HCT116 (cell line): Measurements from ENCODE around the gene LUM. TPM values are rescaled to one million over a fixed set of nuclear protein-coding genes. Genes with fewer than 3 reads are reported as not detected.

Source experiments
- ATAC-seq: fragments of 200-7000 bp; cut with Tn5 transposase; 2 replicates; pipeline ENCODE4 v1.9.1; 2020; ENCODE audit warnings: mild to moderate bottlenecking, moderate library complexity
- BruUV-seq: library from RNA; stranded (reverse); fragments of 400-500 nt; replicated peaks from 2 replicates; lab custom pipeline; 2021; lab: Mats Ljungman, UMichigan
- CTCF ChIA-PET: fragments of 300-600 bp; sonication (Branson Sonifier 250); formaldehyde crosslinking; loops from one replicate; lab custom pipeline; 2021; ENCODE audit warnings: antibody characterized with exemption; lab: Charles Lee
- POLR2A ChIA-PET: fragments of 300-600, 350-600 bp; sonication (Branson Sonifier 250); formaldehyde crosslinking; loops from one replicate; lab custom pipeline; 2021; ENCODE audit warnings: antibody characterized with exemption; lab: Charles Lee
- RAD21 ChIA-PET, 2 experiments: fragments of 300-600 bp; sonication (Branson Sonifier 250); formaldehyde crosslinking; loops; one replicate each; lab custom pipeline; 2023; ENCODE audit warnings: low total read pairs in 2 of 2; ENCODE audit not compliant: uncharacterized antibody in 2 of 2, unreplicated experiment in 2 of 2, low non-redundant PET in 1 of 2; lab: Charles Lee
- DNase-seq: peaks from one replicate; pipeline ENCODE4 v3.0.0-alpha.2; 2010; ENCODE audit warnings: low read depth, low spot score
- H2AFZ ChIP-seq: fragments of 200-600 bp; shearing (Covaris generic), sonication (generic); 2 replicates; pipeline ENCODE4 v1.6.1; 2017; ENCODE audit warnings: low read depth, mixed run types, mixed read lengths, antibody characterized with exemption, low read length; ENCODE audit not compliant: poor library complexity, severe bottlenecking
- H3K27ac ChIP-seq: 2 replicates; pipeline ENCODE4 v1.5.1; 2012; ENCODE audit warnings: low read depth, low read length
- H3K27me3 ChIP-seq: fragments of 200-600 bp; sonication (generic); 2 replicates; pipeline ENCODE4 v1.6.1; 2016; ENCODE audit warnings: mixed run types, low read length, mixed read lengths; ENCODE audit not compliant: insufficient read depth
- H3K36me3 ChIP-seq, 2 experiments: fragments of 200-500 bp in 1 of 2; fragments of 200-600 bp in 1 of 2; sonication (Bioruptor generic) in 1 of 2; sonication (generic) in 1 of 2; 2 replicates each; pipeline versions ENCODE4 v1.5.1 to v1.6.1; 2014 to 2016; ENCODE audit warnings: low read length in 2 of 2, inconsistent platforms in 1 of 2, mixed read lengths in 1 of 2, mixed run types in 1 of 2; ENCODE audit not compliant: insufficient read depth in 2 of 2, control insufficient read depth in 1 of 2
- H3K4me1 ChIP-seq, 2 experiments: fragments of 200-600 bp in 1 of 2; sonication (generic) in 1 of 2; 2 replicates each; pipeline versions ENCODE4 v1.5.1 to v1.6.1; 2012 to 2017; ENCODE audit warnings: low read length in 2 of 2, inconsistent platforms in 1 of 2, mild to moderate bottlenecking in 1 of 2, mixed read lengths in 1 of 2, mixed run types in 1 of 2, moderate library complexity in 1 of 2; ENCODE audit not compliant: insufficient read depth in 2 of 2, control insufficient read depth in 1 of 2
- H3K4me2 ChIP-seq: fragments of 200-600 bp; sonication (generic); 2 replicates; pipeline ENCODE4 v1.6.1; 2017; ENCODE audit warnings: mixed run types, low read length, mixed read lengths
- H3K4me3 ChIP-seq, 2 experiments: fragments of 200-600 bp in 1 of 2; sonication (generic) in 1 of 2; replicated peaks in 1 of 2; 2 replicates each; pipeline ENCODE4 v1.5.1; 2011 to 2016; ENCODE audit warnings: low read length in 2 of 2, control low read depth in 1 of 2, low read depth in 1 of 2, mild to moderate bottlenecking in 1 of 2, mixed read lengths in 1 of 2, mixed run types in 1 of 2
- H3K79me2 ChIP-seq: fragments of 200-600 bp; sonication (generic); 2 replicates; pipeline ENCODE4 v1.6.1; 2017; ENCODE audit warnings: mild to moderate bottlenecking, mixed run types, low read length, moderate library complexity, mixed read lengths; ENCODE audit not compliant: insufficient read depth
- H3K9ac ChIP-seq: fragments of 200-600 bp; sonication (generic); 2 replicates; pipeline ENCODE4 v1.6.1; 2016; ENCODE audit warnings: low read length, mixed read lengths
- H3K9me2 ChIP-seq: fragments of 200-600 bp; sonication (generic), shearing (Covaris generic); 2 replicates; pipeline ENCODE4 v1.6.1; 2017; ENCODE audit warnings: mixed run types, mild to moderate bottlenecking, moderate library complexity; ENCODE audit not compliant: insufficient read depth
- H3K9me3 ChIP-seq, 2 experiments: fragments of 200-500 bp in 1 of 2; fragments of 200-600 bp in 1 of 2; sonication (Bioruptor generic) in 1 of 2; sonication (generic) in 1 of 2; 2 replicates each; pipeline ENCODE4 v1.6.1; 2014 to 2017; ENCODE audit warnings: low read length in 2 of 2, mixed read lengths in 2 of 2, inconsistent platforms in 1 of 2, low read depth in 1 of 2, mild to moderate bottlenecking in 1 of 2, mixed run types in 1 of 2, moderate library complexity in 1 of 2; ENCODE audit not compliant: control insufficient read depth in 1 of 2, insufficient read depth in 1 of 2
- H4K20me1 ChIP-seq: fragments of 200-600 bp; sonication (generic), shearing (Covaris generic); 2 replicates; pipeline ENCODE4 v1.6.1; 2017; ENCODE audit warnings: mixed run types, mild to moderate bottlenecking, moderate library complexity; ENCODE audit not compliant: insufficient read depth
- ATF3 ChIP-seq: IDR thresholded peaks from 2 replicates; pipeline ENCODE4 v1.6.1; 2012
- CTCF ChIP-seq, 3 experiments: fragments of 200-600 bp in 1 of 3; sonication (generic) in 1 of 3; IDR thresholded peaks in 2 of 3; conservative IDR thresholded peaks in 1 of 3; 2 replicates each; pipeline ENCODE4 v1.5.1; 2012 to 2017; ENCODE audit warnings: low read depth in 2 of 3, low read length in 2 of 3, antibody characterized with exemption in 1 of 3, borderline replicate concordance in 1 of 3, control low read depth in 1 of 3, mild to moderate bottlenecking in 1 of 3, mixed read lengths in 1 of 3, mixed run types in 1 of 3, moderate library complexity in 1 of 3; ENCODE audit not compliant: insufficient read depth in 1 of 3
- EGR1 ChIP-seq: IDR thresholded peaks from 2 replicates; pipeline ENCODE4 v1.6.1; 2012; ENCODE audit warnings: low read depth
- EZH2 ChIP-seq: fragments of 200-600 bp; sonication (generic); IDR thresholded peaks from 2 replicates; pipeline ENCODE4 v1.6.1; 2017; ENCODE audit warnings: antibody characterized with exemption, mixed run types
- FOSL1 ChIP-seq: IDR thresholded peaks from 2 replicates; pipeline ENCODE4 v1.6.1; 2012; ENCODE audit warnings: low read depth
- JUND ChIP-seq: IDR thresholded peaks from 2 replicates; pipeline ENCODE4 v1.6.1; 2012
- MAX ChIP-seq: IDR thresholded peaks from 2 replicates; pipeline ENCODE4 v1.6.1; 2012
- POLR2AphosphoS5 ChIP-seq: IDR thresholded peaks from 2 replicates; pipeline ENCODE4 v1.6.1; 2011; ENCODE audit warnings: mild to moderate bottlenecking, low read depth, low read length, moderate library complexity
- RAD21 ChIP-seq: IDR thresholded peaks from 2 replicates; pipeline ENCODE4 v1.6.1; 2012; ENCODE audit warnings: low read depth, mild to moderate bottlenecking
- SP1 ChIP-seq: IDR thresholded peaks from 2 replicates; pipeline ENCODE4 v1.6.1; 2012; ENCODE audit warnings: low read depth
- YY1 ChIP-seq: IDR thresholded peaks from 2 replicates; pipeline ENCODE4 v1.6.1; 2011; ENCODE audit warnings: low read length, low read depth, moderate library complexity, mild to moderate bottlenecking; ENCODE audit not compliant: insufficient replicate concordance; ENCODE audit errors: extremely low read depth
- ZBTB33 ChIP-seq: IDR thresholded peaks from 2 replicates; pipeline ENCODE4 v1.6.1; 2011; ENCODE audit warnings: mild to moderate bottlenecking, low read length, moderate library complexity; ENCODE audit not compliant: insufficient replicate concordance; ENCODE audit errors: extremely low read depth
- ZFX ChIP-seq: fragments of 450-650 bp; IDR thresholded peaks from 2 replicates; pipeline ENCODE4 v1.6.1; 2017
- ZNF274 ChIP-seq: fragments of 200-500 bp; sonication (Bioruptor generic); IDR thresholded peaks from 2 replicates; pipeline ENCODE4 v1.6.1; 2014; ENCODE audit warnings: mild to moderate bottlenecking, low read depth, low read length, inconsistent platforms
- intact Hi-C: fragments of 100-400 bp; cut with micrococcal nuclease; formaldehyde crosslinking; loops from 2 replicates; pipeline ENCODE4 v1.10.0; 2022
- total RNA-seq: library from RNA; stranded (reverse); gene quantifications from one replicate; pipeline ENCODE4 v1.2.1, GENCODE V29; 2021; ENCODE audit not compliant: unreplicated experiment

The LUM gene
- total RNA-seq, 1 experiment from 2014 or later: 0.69 TPM

GRCh38 chr12:91074851-91075250 is 36.4 kb downstream of the LUM start:
- ATAC-seq (no peak), DNase-seq (no peak)
- Histone ChIP-seq H3K9me3 (no peaks in the 10 kb centered on the region), H3K36me3 (no peaks in the 10 kb centered on the region), H3K27me3 (no peaks in the 10 kb centered on the region), H3K79me2 (no peaks in the 10 kb centered on the region), H3K27ac (no peak overlapping the region), H3K4me3 (no peak overlapping the region), H3K9ac (no peak overlapping the region), H3K4me2 (no peak overlapping the region), H2AFZ (no peak overlapping the region), H3K9me2 (no peaks in the 10 kb centered on the region), H3K4me1 (no peaks in the 10 kb centered on the region), H4K20me1 (no peaks in the 10 kb centered on the region)
- BruUV-seq: no TSS peak
- RAD21 ChIA-PET: no interaction called here
- CTCF ChIA-PET: no interaction called here
- TF ChIP-seq POLR2AphosphoS5 (no peak), JUND (no peak), EGR1 (no peak), CTCF (IDR thresholded peaks at IDR 0.05 in 2 of 3, conservative IDR thresholded peaks at IDR 0.05 in 1 of 3; ENCODE audit: borderline replicate concordance in 1 of 3, insufficient read depth in 1 of 3, low read depth in 2 of 3, low read length in 2 of 3) (no peak), ZBTB33 (no peak), FOSL1 (no peak), MAX (no peak), ZNF274 (no peak), RAD21 (no peak), EZH2 (no peak), ATF3 (no peak), SP1 (no peak), ZFX (no peak), YY1 (no peak)
- POLR2A ChIA-PET: no interaction called here
- intact Hi-C loops: no loop called here
